WTC11 (cell line): Measurements from ENCODE around the gene PYCARD. TPM values are rescaled to one million over a fixed set of nuclear protein-coding genes. Genes with fewer than 3 reads are reported as not detected.

Source experiments
- ATAC-seq: fragments of 200-7000 bp; cut with Tn5 transposase; 2 replicates; pipeline ENCODE4 v1.10.0; 2021; ENCODE audit warnings: mild to moderate bottlenecking, moderate library complexity
- CTCF ChIA-PET: fragments of 300-600 bp; sonication (Branson Sonifier 250); formaldehyde crosslinking; loops from one replicate; lab custom pipeline; 2021; ENCODE audit warnings: antibody characterized with exemption; lab: Charles Lee
- POLR2A ChIA-PET: fragments of 350-600 bp; sonication (Branson Sonifier 250); formaldehyde crosslinking; loops from one replicate; lab custom pipeline; 2021; ENCODE audit warnings: antibody characterized with exemption; lab: Charles Lee
- DNase-seq: peaks from one replicate; pipeline ENCODE4 v3.0.0; 2021; ENCODE audit warnings: low spot score
- H3K27ac Mint-ChIP-seq: 2 replicates; pipeline ENCODE4 v1.8.0; 2021; ENCODE audit warnings: mixed read lengths
- H3K27me3 Mint-ChIP-seq: 2 replicates; pipeline ENCODE4 v1.8.0; 2021; ENCODE audit warnings: low read depth, mild to moderate bottlenecking, moderate library complexity, mixed read lengths
- H3K36me3 Mint-ChIP-seq: 2 replicates; pipeline ENCODE4 v1.8.0; 2021; ENCODE audit warnings: mixed read lengths
- H3K4me1 Mint-ChIP-seq: 2 replicates; pipeline ENCODE4 v1.8.0; 2022; ENCODE audit warnings: mixed read lengths
- H3K4me3 Mint-ChIP-seq: 2 replicates; pipeline ENCODE4 v1.8.0; 2021; ENCODE audit warnings: mild to moderate bottlenecking, moderate library complexity, mixed read lengths
- H3K9me3 Mint-ChIP-seq: 2 replicates; pipeline ENCODE4 v1.8.0; 2021; ENCODE audit warnings: mixed read lengths
- CDX4 ChIP-seq: fragments of 250-450 bp; sonication (Bioruptor Pico); IDR thresholded peaks from 2 replicates; pipeline ENCODE4 v1.9.0; 2021; ENCODE audit warnings: moderate library complexity, mild to moderate bottlenecking, inconsistent platforms, borderline replicate concordance
- CREM ChIP-seq: sonication (generic); formaldehyde crosslinking; IDR thresholded peaks from 2 replicates; pipeline ENCODE4 v1.8.1; 2022; ENCODE audit warnings: mild to moderate bottlenecking, missing genetic modification reagents, moderate library complexity
- E2F1 ChIP-seq: sonication (generic); formaldehyde crosslinking; IDR thresholded peaks from 2 replicates; pipeline ENCODE4 v1.8.0; 2022; ENCODE audit warnings: mild to moderate bottlenecking, missing genetic modification reagents
- GABPB1 ChIP-seq: sonication (generic); formaldehyde crosslinking; IDR thresholded peaks from 2 replicates; pipeline ENCODE4 v1.8.1; 2023; ENCODE audit warnings: mild to moderate bottlenecking, missing genetic modification reagents
- NFATC4 ChIP-seq: fragments of 250-450 bp; sonication (Bioruptor Pico); IDR thresholded peaks from 2 replicates; pipeline ENCODE4 v1.9.0; 2021; ENCODE audit warnings: mild to moderate bottlenecking
- NFYB ChIP-seq: sonication (generic); formaldehyde crosslinking; conservative IDR thresholded peaks from 2 replicates; pipeline ENCODE4 v1.8.0; 2022; ENCODE audit warnings: low read depth, missing genetic modification reagents
- NR2C2 ChIP-seq: sonication (generic); formaldehyde crosslinking; IDR thresholded peaks from 2 replicates; pipeline ENCODE4 v1.8.0; 2022; ENCODE audit warnings: mild to moderate bottlenecking, missing genetic modification reagents
- OVOL2 ChIP-seq: fragments of 250-450 bp; sonication (Bioruptor Pico); IDR thresholded peaks from 2 replicates; pipeline ENCODE4 v1.9.0; 2021; ENCODE audit warnings: mild to moderate bottlenecking, borderline replicate concordance
- PRDM15 ChIP-seq: sonication (generic); formaldehyde crosslinking; IDR thresholded peaks from 2 replicates; pipeline ENCODE4 v1.8.0; 2022; ENCODE audit warnings: missing genetic modification reagents
- RELA ChIP-seq: sonication (generic); formaldehyde crosslinking; IDR thresholded peaks from 2 replicates; pipeline ENCODE4 v1.8.1; 2022; ENCODE audit warnings: missing genetic modification reagents, mild to moderate bottlenecking, borderline replicate concordance
- RORB ChIP-seq: fragments of 250-450 bp; sonication (Bioruptor Pico); IDR thresholded peaks from 2 replicates; pipeline ENCODE4 v1.9.0; 2021; ENCODE audit warnings: mild to moderate bottlenecking
- STAT6 ChIP-seq: sonication (generic); formaldehyde crosslinking; conservative IDR thresholded peaks from 2 replicates; pipeline ENCODE4 v1.8.1; 2023; ENCODE audit warnings: mild to moderate bottlenecking, low read depth, missing genetic modification reagents, moderate library complexity
- TEAD1 ChIP-seq: sonication (generic); formaldehyde crosslinking; IDR thresholded peaks from 2 replicates; pipeline ENCODE4 v1.8.0; 2022; ENCODE audit warnings: mild to moderate bottlenecking, missing genetic modification reagents
- ZMAT4 ChIP-seq: fragments of 250-450 bp; sonication (Bioruptor Pico); IDR thresholded peaks from 2 replicates; pipeline ENCODE4 v1.9.0; 2021; ENCODE audit warnings: mild to moderate bottlenecking
- ZNF138 ChIP-seq: sonication (generic); formaldehyde crosslinking; conservative IDR thresholded peaks from 2 replicates; pipeline ENCODE4 v1.8.1; 2022; ENCODE audit warnings: mild to moderate bottlenecking, moderate library complexity, missing genetic modification reagents
- ZNF416 ChIP-seq: fragments of 250-450 bp; sonication (Bioruptor Pico); IDR thresholded peaks from 2 replicates; pipeline ENCODE4 v1.9.0; 2021; ENCODE audit warnings: mild to moderate bottlenecking, inconsistent platforms
- ZNF512 ChIP-seq: sonication (generic); formaldehyde crosslinking; IDR thresholded peaks from 2 replicates; pipeline ENCODE4 v1.8.1; 2022; ENCODE audit warnings: missing genetic modification reagents, borderline replicate concordance
- ZNF532 ChIP-seq: fragments of 250-450 bp; sonication (Bioruptor Pico); IDR thresholded peaks from 2 replicates; pipeline ENCODE4 v1.9.0; 2021; ENCODE audit warnings: mild to moderate bottlenecking, borderline replicate concordance
- total RNA-seq: library from RNA; stranded (reverse); gene quantifications from 3 replicates; pipeline ENCODE4 v1.2.3, GENCODE V29; 2021

Gene PYCARD
- total RNA-seq, 1 experiment from 2014 or later = 35.2 TPM

GRCh38 chr16:31168848-31169247 is 33.7 kb downstream of the PYCARD start:
- Mint-ChIP-seq H3K4me1 (peaks cover 16% of the 10 kb centered on the region), H3K9me3 (peaks cover 11% of the 10 kb centered on the region), H3K27ac (no peak overlapping the region), H3K27me3 (no peaks in the 10 kb centered on the region; the same call in 1 of the 2 replicates), H3K36me3 (no peaks in the 10 kb centered on the region), H3K4me3 (no peak overlapping the region)
- ATAC-seq = no peak
- ChIA-PET POLR2A (no interaction called here), CTCF (no interaction called here)
- TF ChIP-seq TEAD1 (CRISPR knock-in tag) (no peak), STAT6 (CRISPR knock-in tag) (no peak), E2F1 (CRISPR knock-in tag) (no peak), ZNF416 (no peak), NFATC4 (no peak), NR2C2 (CRISPR knock-in tag) (no peak), CREM (CRISPR knock-in tag) (no peak)
- no peak for DNase-seq

- Mint-ChIP-seq H3K27me3 (no peaks in the 10 kb centered on the region; the same call in 1 of the 2 replicates), H3K27ac (no peak overlapping the region), H3K4me1 (peaks cover 9% of the 10 kb centered on the region), H3K36me3 (no peaks in the 10 kb centered on the region), H3K9me3 (peaks cover 5% of the 10 kb centered on the region; the same call in 1 of the 2 replicates), H3K4me3 (no peak overlapping the region)
- POLR2A ChIA-PET = interaction anchor here (1.4 kb wide), 1 partner anchor 12 kb away, joined by 3 read pairs; the partner anchor contains the start of gene FUS
- CTCF ChIA-PET = interaction anchor here (1.2 kb wide), 1 partner anchor 25 kb away, joined by 5 read pairs; no protein-coding TSS in a partner anchor
- ATAC-seq (no peak), DNase-seq (no peak)
- no peak for TF ChIP-seq NFYB (CRISPR knock-in tag)
- TF ChIP-seq RELA (CRISPR knock-in tag) = no peak
- no peak for TF ChIP-seq PRDM15 (CRISPR knock-in tag)
- no peak for TF ChIP-seq OVOL2 (CRISPR knock-in tag)
- no peak for TF ChIP-seq ZNF532 (CRISPR knock-in tag)
- no peak for TF ChIP-seq GABPB1 (CRISPR knock-in tag)
- no peak for TF ChIP-seq ZMAT4 (CRISPR knock-in tag)
- TF ChIP-seq ZNF138 (CRISPR knock-in tag) = no peak
- no peak for TF ChIP-seq ZNF512 (CRISPR knock-in tag)
- no peak for TF ChIP-seq RORB (CRISPR knock-in tag)
- TF ChIP-seq CDX4 = no peak
Observed at GRCh38 chr16:31167315-31167714, 35.2 kb downstream of the PYCARD start.
